T47D (cell line): ENCODE results near the gene POLRMT.

Source experiments
- DNase-seq, 2 experiments: peaks; one replicate each; pipeline versions ENCODE4 v3.0.0 to v3.0.0-alpha.2; 2011 to 2012; ENCODE audit warnings: low read depth in 1 of 2, low spot score in 1 of 2
- JUND ChIP-seq: IDR thresholded peaks from 2 replicates; pipeline ENCODE4 v1.6.1; 2012; ENCODE audit warnings: low read depth
- in situ Hi-C: cut with HindIII; loops from 2 replicates; pipeline ENCODE4 v1.10.0; 2016; ENCODE audit warnings: low sequenced_read_pairs, low pct_unique_long_range_greater_than_20kb

POLRMT gene

GRCh38 chr19:658916-659839, 25.8 kb upstream of the POLRMT start:
- in situ Hi-C loops: no loop called here
- no peak for TF ChIP-seq JUND
- DNase-seq: no peak

- no peak for TF ChIP-seq JUND
Measured at GRCh38 chr19:658059-658839, 24.9 kb upstream of the POLRMT start.

GRCh38 chr19:657611-658010, 24.3 kb upstream of the POLRMT start:
- no peak for TF ChIP-seq JUND
- DNase-seq: no peak
- in situ Hi-C loops: no loop called here

More at GRCh38 chr19:658059-658839, 24.9 kb upstream of the POLRMT start:
- in situ Hi-C loops: no loop called here
- no peak for DNase-seq

GRCh38 chr19:656751-657559, 23.6 kb upstream of the POLRMT start:
- DNase-seq: no peak
- in situ Hi-C loops: no loop called here
- no peak for TF ChIP-seq JUND

- in situ Hi-C loops: no loop called here
- TF ChIP-seq JUND: no peak
- no peak for DNase-seq
Measured at GRCh38 chr19:655691-656090, 22.4 kb upstream of the POLRMT start.

GRCh38 chr19:653425-653824, 20.1 kb upstream of the POLRMT start:
- in situ Hi-C loops: no loop called here
- DNase-seq: no peak
- TF ChIP-seq JUND: no peak

- no peak for TF ChIP-seq JUND
- in situ Hi-C loops: no loop called here
- DNase-seq: no peak
Measured at GRCh38 chr19:652467-653389, 19.4 kb upstream of the POLRMT start.

GRCh38 chr19:651991-652390, 18.7 kb upstream of the POLRMT start:
- no peak for DNase-seq
- in situ Hi-C loops: no loop called here
- TF ChIP-seq JUND: no peak

- DNase-seq: no peak
- no peak for TF ChIP-seq JUND
- in situ Hi-C loops: no loop called here
Measured at GRCh38 chr19:651114-651818, 17.9 kb upstream of the POLRMT start.

- in situ Hi-C loops: no loop called here
- DNase-seq: no peak
- no peak for TF ChIP-seq JUND
Measured at GRCh38 chr19:650121-650520, 16.8 kb upstream of the POLRMT start.
